Measurements from ENCODE around the gene ATP9A. TPM values are rescaled to one million over a fixed set of nuclear protein-coding genes. Genes with fewer than 3 reads are reported as not detected.
"Not testable (repeated sequence)": the region's sequence is repeated elsewhere in the genome, so short reads cannot be mapped to it uniquely, and the experiment has no call there.

ATP9A gene
- total and polyA plus RNA-seq, 2 donors (not counting 3 experiments of a cell fraction or from before 2014, with no cell fraction given): 20.9 to 41.5 TPM

DNA sequence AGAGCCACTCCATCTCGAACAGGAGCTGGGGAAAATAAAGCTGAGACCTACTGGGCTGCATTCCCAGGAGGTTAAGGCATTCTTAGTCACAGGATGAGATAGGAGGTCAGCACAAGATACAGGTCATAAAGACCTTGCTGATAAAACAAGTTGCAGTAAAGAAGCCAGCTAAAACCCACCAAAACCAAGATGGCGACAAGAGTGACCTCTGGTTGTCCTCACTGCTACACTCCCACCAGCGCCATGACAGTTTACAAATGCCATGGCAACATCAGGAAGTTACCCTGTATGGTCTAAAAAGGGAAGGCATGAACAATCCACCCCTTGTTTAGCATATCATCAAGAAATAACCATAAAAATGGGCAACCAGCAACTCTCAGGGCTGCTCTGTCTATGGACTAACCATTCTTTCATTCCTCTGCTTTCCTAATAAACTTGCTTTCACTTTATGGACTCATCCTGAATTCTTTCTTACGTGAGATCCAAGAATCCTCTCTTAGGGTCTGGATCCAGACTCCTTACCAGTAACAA, 10.1 kb upstream of the ATP9A start:
- BruUV-seq (replicated peaks); H3K27me3 ChIP-seq (ENCODE audit: control insufficient read depth in 2 of 2, insufficient read depth in 2 of 2, low read length in 2 of 2); H3K9me1 ChIP-seq (replicated peaks; ENCODE audit: control insufficient read depth, extremely low read depth, insufficient read depth, low read length); DNase-seq (ENCODE audit: low read depth, low spot score); POLR2A ChIA-PET; H3K9me3 ChIP-seq (replicated peaks; ENCODE audit: control insufficient read depth, insufficient read depth, low read length); H3K27ac ChIP-seq (ENCODE audit: insufficient read depth, low read depth, low read length); H3K4me2 ChIP-seq (ENCODE audit: insufficient read depth, low read length); dilution Hi-C loops (cut with MboI; ENCODE audit: extremely low pct_ligation_motif_present, low sequenced_read_pairs); H4K20me1 ChIP-seq (replicated peaks; ENCODE audit: control insufficient read depth, extremely low read depth, insufficient read depth, low read length); intact Hi-C loops (cut with micrococcal nuclease); H2AFZ ChIP-seq (ENCODE audit: low read depth, low read length); H3K4me3 ChIP-seq (replicated peaks in 1 of 3; ENCODE audit: insufficient read depth in 1 of 3, low read depth in 1 of 3, low read length in 3 of 3); H3K79me2 ChIP-seq (ENCODE audit: control insufficient read depth, insufficient read depth, low read length); FAIRE-seq; CTCF ChIA-PET; H3K36me3 ChIP-seq (ENCODE audit: control insufficient read depth in 2 of 2, extremely low read depth in 1 of 2, insufficient read depth in 2 of 2, low read length in 2 of 2); H3K9ac ChIP-seq (replicated peaks; ENCODE audit: extremely low read depth, insufficient read depth, low read length); H3K4me1 ChIP-seq (ENCODE audit: control insufficient read depth, extremely low read depth, insufficient read depth, low read length): not testable (repeated sequence)

DNA sequence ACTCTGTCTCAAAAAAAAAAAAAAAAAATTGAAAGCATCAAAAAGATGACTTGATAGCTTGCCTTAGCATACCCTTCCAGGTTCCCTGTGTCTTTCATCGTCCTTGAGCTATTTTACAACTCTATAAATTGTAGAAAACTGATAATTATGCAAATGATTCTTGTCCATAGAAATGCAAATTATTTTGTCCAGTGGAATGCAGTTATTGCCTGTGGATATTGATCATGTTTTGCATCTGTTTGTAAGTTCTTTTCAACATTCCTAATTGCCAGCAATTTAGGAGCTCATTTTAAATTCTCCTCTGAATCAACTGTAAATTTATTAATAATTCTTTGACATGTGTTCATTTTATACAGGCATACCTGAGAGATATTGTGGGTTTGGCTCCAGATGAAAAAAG, 7.1 kb upstream of the ATP9A start:
- Histone ChIP-seq H3K27ac (ENCODE audit: insufficient read depth, low read depth, low read length) (no peak overlapping the region), H3K9ac (replicated peaks; ENCODE audit: extremely low read depth, insufficient read depth, low read length) (no peak overlapping the region), H3K4me1 (ENCODE audit: control insufficient read depth, extremely low read depth, insufficient read depth, low read length) (no peaks in the 10 kb centered on the region), H3K36me3 (ENCODE audit: control insufficient read depth in 2 of 2, extremely low read depth in 1 of 2, insufficient read depth in 2 of 2, low read length in 2 of 2) (no peaks in the 10 kb centered on the region), H3K79me2 (ENCODE audit: control insufficient read depth, insufficient read depth, low read length) (no peaks in the 10 kb centered on the region), H3K27me3 (ENCODE audit: control insufficient read depth in 2 of 2, insufficient read depth in 2 of 2, low read length in 2 of 2) (no peaks in the 10 kb centered on the region), H3K9me3 (replicated peaks; ENCODE audit: control insufficient read depth, insufficient read depth, low read length) (no peaks in the 10 kb centered on the region), H3K4me2 (ENCODE audit: insufficient read depth, low read length) (no peak overlapping the region), H2AFZ (ENCODE audit: low read depth, low read length) (no peak overlapping the region), H3K9me1 (replicated peaks; ENCODE audit: control insufficient read depth, extremely low read depth, insufficient read depth, low read length) (no peaks in the 10 kb centered on the region), H3K4me3 (replicated peaks in 1 of 3; ENCODE audit: insufficient read depth in 1 of 3, low read depth in 1 of 3, low read length in 3 of 3) (no peak overlapping the region), H4K20me1 (replicated peaks; ENCODE audit: control insufficient read depth, extremely low read depth, insufficient read depth, low read length) (no peaks in the 10 kb centered on the region)
- no TSS peak for BruUV-seq (replicated peaks)
- ChIA-PET POLR2A (no interaction called here), CTCF (interaction anchor here (0.8 to 2.8 kb wide), 9 partner anchors 11 to 309 kb away, joined by 3 to 11 read pairs (median 4); no protein-coding TSS in a partner anchor)
- no peak for FAIRE-seq
- intact Hi-C loops (cut with micrococcal nuclease) (no loop called here), dilution Hi-C loops (cut with MboI; ENCODE audit: extremely low pct_ligation_motif_present, low sequenced_read_pairs) (no loop called here)
- DNase-seq (ENCODE audit: low read depth, low spot score): no peak
- TF ChIP-seq GATA2 (IDR thresholded peaks at IDR 0.05; ENCODE audit: insufficient read depth, insufficient read length, low read depth, low read length) (no peak), EZH2 (IDR thresholded peaks at IDR 0.05; ENCODE audit: borderline replicate concordance, low read depth, low read length, severe bottlenecking) (no peak), MYC (IDR thresholded peaks at IDR 0.05; ENCODE audit: low read depth, low read length) (no peak), POLR2A (IDR thresholded peaks at IDR 0.05; ENCODE audit: low read depth, low read length) (no peak), JUN (IDR thresholded peaks at IDR 0.05; ENCODE audit: borderline replicate concordance, insufficient read depth, insufficient read length, low read depth) (no peak), FOS (IDR thresholded peaks at IDR 0.05; ENCODE audit: borderline replicate concordance, insufficient read depth, low read length) (no peak), POLR2AphosphoS5 (IDR thresholded peaks at IDR 0.05; ENCODE audit: insufficient read depth, low read depth, low read length) (no peak)
- TF ChIP-seq, protein P1, sequence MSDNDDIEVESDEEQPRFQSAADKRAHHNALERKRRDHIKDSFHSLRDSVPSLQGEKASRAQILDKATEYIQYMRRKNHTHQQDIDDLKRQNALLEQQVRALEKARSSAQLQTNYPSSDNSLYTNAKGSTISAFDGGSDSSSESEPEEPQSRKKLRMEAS (IDR thresholded peaks at IDR 0.05; ENCODE audit: insufficient read depth, insufficient read length): no peak
- TF ChIP-seq, protein P2, sequence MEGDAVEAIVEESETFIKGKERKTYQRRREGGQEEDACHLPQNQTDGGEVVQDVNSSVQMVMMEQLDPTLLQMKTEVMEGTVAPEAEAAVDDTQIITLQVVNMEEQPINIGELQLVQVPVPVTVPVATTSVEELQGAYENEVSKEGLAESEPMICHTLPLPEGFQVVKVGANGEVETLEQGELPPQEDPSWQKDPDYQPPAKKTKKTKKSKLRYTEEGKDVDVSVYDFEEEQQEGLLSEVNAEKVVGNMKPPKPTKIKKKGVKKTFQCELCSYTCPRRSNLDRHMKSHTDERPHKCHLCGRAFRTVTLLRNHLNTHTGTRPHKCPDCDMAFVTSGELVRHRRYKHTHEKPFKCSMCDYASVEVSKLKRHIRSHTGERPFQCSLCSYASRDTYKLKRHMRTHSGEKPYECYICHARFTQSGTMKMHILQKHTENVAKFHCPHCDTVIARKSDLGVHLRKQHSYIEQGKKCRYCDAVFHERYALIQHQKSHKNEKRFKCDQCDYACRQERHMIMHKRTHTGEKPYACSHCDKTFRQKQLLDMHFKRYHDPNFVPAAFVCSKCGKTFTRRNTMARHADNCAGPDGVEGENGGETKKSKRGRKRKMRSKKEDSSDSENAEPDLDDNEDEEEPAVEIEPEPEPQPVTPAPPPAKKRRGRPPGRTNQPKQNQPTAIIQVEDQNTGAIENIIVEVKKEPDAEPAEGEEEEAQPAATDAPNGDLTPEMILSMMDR (IDR thresholded peaks at IDR 0.05; ENCODE audit: extremely low read depth in 1 of 2, insufficient read depth in 1 of 2, low read depth in 1 of 2, low read length in 2 of 2): no peak
